K562 (cell line): ENCODE data around the gene SRF. TPM values are rescaled to one million over a fixed set of nuclear protein-coding genes. Genes with fewer than 3 reads are reported as not detected.

ENCODE experiments used
- BCOR ChIP-seq: fragments of 450-650 bp; IDR thresholded peaks from 2 replicates; pipeline ENCODE4 v1.6.1; 2016
- BRD9 ChIP-seq: fragments of 450-650 bp; IDR thresholded peaks from 2 replicates; pipeline ENCODE4 v1.6.1; 2018; ENCODE audit warnings: low read depth; ENCODE audit not compliant: partially characterized antibody
- BRF1 ChIP-seq: IDR thresholded peaks from 3 replicates; pipeline ENCODE4 v1.6.1; 2011; ENCODE audit warnings: borderline replicate concordance, mild to moderate bottlenecking; ENCODE audit not compliant: insufficient read length; ENCODE audit errors: extremely low read depth
- ID3 ChIP-seq, 2 experiments: fragments of 250-450 bp in 1 of 2; fragments of 450-650 bp in 1 of 2; sonication (Bioruptor Pico) in 1 of 2; IDR thresholded peaks; 2 replicates each; pipeline versions ENCODE4 v1.6.1 to v1.8.0; 2016 to 2021; ENCODE audit warnings: mild to moderate bottlenecking in 2 of 2, moderate library complexity in 2 of 2, missing compliant biosample characterization in 1 of 2, missing genetic modification characterization in 1 of 2
- NKRF ChIP-seq: fragments of 450-650 bp; IDR thresholded peaks from 2 replicates; pipeline ENCODE4 v1.6.1; 2016; ENCODE audit warnings: borderline replicate concordance
- POLR2AphosphoS5 ChIP-seq: IDR thresholded peaks from 2 replicates; pipeline ENCODE4 v1.6.1; 2011; ENCODE audit warnings: mild to moderate bottlenecking, low read depth, low read length, moderate library complexity; ENCODE audit not compliant: control insufficient read depth, insufficient read depth
- POLR2G ChIP-seq: fragments of 200-400 bp; formaldehyde crosslinking; IDR thresholded peaks from 2 replicates; pipeline ENCODE4 v1.6.1; 2017; ENCODE audit warnings: low read depth, mild to moderate bottlenecking, antibody characterized with exemption, low read length, moderate library complexity
- SMAD2 ChIP-seq: fragments of 150-350 bp; IDR thresholded peaks from 2 replicates; pipeline ENCODE4 v1.6.1; 2014; ENCODE audit warnings: low read depth, mild to moderate bottlenecking, low read length
- ZFP91 ChIP-seq: sonication (generic); formaldehyde crosslinking; IDR thresholded peaks from 2 replicates; pipeline ENCODE4 v1.8.0; 2022; ENCODE audit warnings: mild to moderate bottlenecking, missing genetic modification reagents
- ZNF766 ChIP-seq: fragments of 200-800 bp; sonication (Bioruptor generic); conservative IDR thresholded peaks from 2 replicates; pipeline ENCODE4 v1.6.1; 2016; ENCODE audit warnings: missing genetic modification characterization, missing compliant biosample characterization
- polyA plus RNA-seq, 8 experiments: library from polyadenylated mRNA; depleted of rRNA in 4 of 8; stranded (reverse) in 5 of 8; unstranded in 3 of 8; fragments of >200 nt; fragmentation: Nextera tagmentation in 2 of 8; fragmentation: Illumina TruSeq in 1 of 8; extraction: Ambion mirVana in 2 of 8; extraction: Trizol in 1 of 8; gene quantifications; 2 replicates each; pipeline versions ENCODE4 v1.2.1 to v1.2.3, GENCODE V29; 2011 to 2014; ENCODE audit warnings: inconsistent platforms in 1 of 8, missing spikeins in 1 of 8
- total RNA-seq, 7 experiments: library from RNA; depleted of rRNA in 6 of 7; stranded (reverse); fragments of >200 nt in 6 of 7; fragmentation: Illumina TruSeq in 2 of 7; extraction: Trizol in 2 of 7; gene quantifications; 2 replicates each; pipeline versions ENCODE4 v1.2.1 to v1.2.3, GENCODE V29; 2011 to 2021; ENCODE audit warnings: low replicate concordance in 1 of 7
- TF ChIP-seq, protein P1 (sequence below): conservative IDR thresholded peaks from 2 replicates; pipeline ENCODE4 v1.6.1; 2011; ENCODE audit warnings: low read depth, mild to moderate bottlenecking, low read length; ENCODE audit not compliant: control insufficient read depth
- TF ChIP-seq, protein P2 (sequence below): sonication (generic); formaldehyde crosslinking; IDR thresholded peaks from 2 replicates; pipeline ENCODE4 v1.8.1; 2023; ENCODE audit warnings: missing genetic modification reagents, mild to moderate bottlenecking, borderline replicate concordance
- TF ChIP-seq, protein P3 (sequence below): fragments of 250-450 bp; sonication (Bioruptor Pico); IDR thresholded peaks from 2 replicates; pipeline ENCODE4 v1.5.0; 2021

The SRF gene
- total and polyA plus RNA-seq, 9 of the 15 experiments (the other 6 are each of a cell fraction or from before 2014, with no cell fraction given): 2.5 to 37.0 (median 24.6) TPM

- TF ChIP-seq ID3 (CRISPR knock-in tag; IDR thresholded peaks at IDR 0.05) (no peak), ID3 (tag; IDR thresholded peaks at IDR 0.05) (peak; percentile 83), POLR2AphosphoS5 (peak; percentile 74), ZFP91 (CRISPR knock-in tag) (peak; percentile 97), BRD9 (peak; percentile 11), ZNF766 (0 out of 2 replicates have a peak, but pooled peaks have one; percentile 46), SMAD2 (no peak), POLR2G (peak; percentile 93), NKRF (peak; percentile 57; the same call in 1 of the 2 replicates), BRF1 (no peak), BCOR (peak; percentile 52; the same call in 1 of the 2 replicates)
- TF ChIP-seq, protein P1, sequence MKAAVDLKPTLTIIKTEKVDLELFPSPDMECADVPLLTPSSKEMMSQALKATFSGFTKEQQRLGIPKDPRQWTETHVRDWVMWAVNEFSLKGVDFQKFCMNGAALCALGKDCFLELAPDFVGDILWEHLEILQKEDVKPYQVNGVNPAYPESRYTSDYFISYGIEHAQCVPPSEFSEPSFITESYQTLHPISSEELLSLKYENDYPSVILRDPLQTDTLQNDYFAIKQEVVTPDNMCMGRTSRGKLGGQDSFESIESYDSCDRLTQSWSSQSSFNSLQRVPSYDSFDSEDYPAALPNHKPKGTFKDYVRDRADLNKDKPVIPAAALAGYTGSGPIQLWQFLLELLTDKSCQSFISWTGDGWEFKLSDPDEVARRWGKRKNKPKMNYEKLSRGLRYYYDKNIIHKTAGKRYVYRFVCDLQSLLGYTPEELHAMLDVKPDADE: peak; percentile 71; the same call in 1 of the 2 replicates
- TF ChIP-seq, protein P2, sequence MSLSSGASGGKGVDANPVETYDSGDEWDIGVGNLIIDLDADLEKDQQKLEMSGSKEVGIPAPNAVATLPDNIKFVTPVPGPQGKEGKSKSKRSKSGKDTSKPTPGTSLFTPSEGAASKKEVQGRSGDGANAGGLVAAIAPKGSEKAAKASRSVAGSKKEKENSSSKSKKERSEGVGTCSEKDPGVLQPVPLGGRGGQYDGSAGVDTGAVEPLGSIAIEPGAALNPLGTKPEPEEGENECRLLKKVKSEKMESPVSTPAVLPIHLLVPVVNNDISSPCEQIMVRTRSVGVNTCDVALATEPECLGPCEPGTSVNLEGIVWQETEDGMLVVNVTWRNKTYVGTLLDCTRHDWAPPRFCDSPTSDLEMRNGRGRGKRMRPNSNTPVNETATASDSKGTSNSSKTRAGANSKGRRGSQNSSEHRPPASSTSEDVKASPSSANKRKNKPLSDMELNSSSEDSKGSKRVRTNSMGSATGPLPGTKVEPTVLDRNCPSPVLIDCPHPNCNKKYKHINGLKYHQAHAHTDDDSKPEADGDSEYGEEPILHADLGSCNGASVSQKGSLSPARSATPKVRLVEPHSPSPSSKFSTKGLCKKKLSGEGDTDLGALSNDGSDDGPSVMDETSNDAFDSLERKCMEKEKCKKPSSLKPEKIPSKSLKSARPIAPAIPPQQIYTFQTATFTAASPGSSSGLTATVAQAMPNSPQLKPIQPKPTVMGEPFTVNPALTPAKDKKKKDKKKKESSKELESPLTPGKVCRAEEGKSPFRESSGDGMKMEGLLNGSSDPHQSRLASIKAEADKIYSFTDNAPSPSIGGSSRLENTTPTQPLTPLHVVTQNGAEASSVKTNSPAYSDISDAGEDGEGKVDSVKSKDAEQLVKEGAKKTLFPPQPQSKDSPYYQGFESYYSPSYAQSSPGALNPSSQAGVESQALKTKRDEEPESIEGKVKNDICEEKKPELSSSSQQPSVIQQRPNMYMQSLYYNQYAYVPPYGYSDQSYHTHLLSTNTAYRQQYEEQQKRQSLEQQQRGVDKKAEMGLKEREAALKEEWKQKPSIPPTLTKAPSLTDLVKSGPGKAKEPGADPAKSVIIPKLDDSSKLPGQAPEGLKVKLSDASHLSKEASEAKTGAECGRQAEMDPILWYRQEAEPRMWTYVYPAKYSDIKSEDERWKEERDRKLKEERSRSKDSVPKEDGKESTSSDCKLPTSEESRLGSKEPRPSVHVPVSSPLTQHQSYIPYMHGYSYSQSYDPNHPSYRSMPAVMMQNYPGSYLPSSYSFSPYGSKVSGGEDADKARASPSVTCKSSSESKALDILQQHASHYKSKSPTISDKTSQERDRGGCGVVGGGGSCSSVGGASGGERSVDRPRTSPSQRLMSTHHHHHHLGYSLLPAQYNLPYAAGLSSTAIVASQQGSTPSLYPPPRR (CRISPR knock-in tag): peak; percentile 85
- TF ChIP-seq, protein P3, sequence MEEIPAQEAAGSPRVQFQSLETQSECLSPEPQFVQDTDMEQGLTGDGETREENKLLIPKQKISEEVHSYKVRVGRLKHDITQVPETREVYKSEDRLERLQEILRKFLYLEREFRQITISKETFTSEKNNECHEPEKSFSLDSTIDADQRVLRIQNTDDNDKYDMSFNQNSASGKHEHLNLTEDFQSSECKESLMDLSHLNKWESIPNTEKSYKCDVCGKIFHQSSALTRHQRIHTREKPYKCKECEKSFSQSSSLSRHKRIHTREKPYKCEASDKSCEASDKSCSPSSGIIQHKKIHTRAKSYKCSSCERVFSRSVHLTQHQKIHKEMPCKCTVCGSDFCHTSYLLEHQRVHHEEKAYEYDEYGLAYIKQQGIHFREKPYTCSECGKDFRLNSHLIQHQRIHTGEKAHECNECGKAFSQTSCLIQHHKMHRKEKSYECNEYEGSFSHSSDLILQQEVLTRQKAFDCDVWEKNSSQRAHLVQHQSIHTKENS (CRISPR knock-in tag): no peak
These were observed at the start of gene SRF (continued) for GRCh38 chr6:43170931-43171706.
